Suprapubic skin (tissue), 4 donors: ENCODE data around the gene SEPHS1. TPM values are rescaled to one million over a fixed set of nuclear protein-coding genes. Genes with fewer than 3 reads are reported as not detected.

ENCODE experiments used
- DNase-seq, 2 donors: peaks; one replicate each; pipeline ENCODE4 v3.0.0-alpha.2; 2019; ENCODE audit warnings: low spot score in 2 of 2
- H3K27ac ChIP-seq: fragments of 200-600 bp; sonication (generic); one replicate; pipeline ENCODE4 v1.5.1; 2019
- H3K27me3 ChIP-seq: fragments of 200-600 bp; sonication (generic); one replicate; pipeline ENCODE4 v1.5.1; 2019
- H3K36me3 ChIP-seq: fragments of 200-600 bp; sonication (generic); one replicate; pipeline ENCODE4 v1.5.1; 2019
- H3K4me1 ChIP-seq: fragments of 200-600 bp; sonication (generic); one replicate; pipeline ENCODE4 v1.5.1; 2019
- H3K4me3 ChIP-seq: fragments of 200-600 bp; sonication (generic); one replicate; pipeline ENCODE4 v1.5.1; 2019; ENCODE audit warnings: mild to moderate bottlenecking
- H3K9me3 ChIP-seq: fragments of 200-600 bp; sonication (generic); one replicate; pipeline ENCODE4 v1.5.1; 2019
- CTCF ChIP-seq, 2 donors: fragments of 200-600 bp in 1 of 2; fragments of 450-650 bp in 1 of 2; sonication (generic) in 1 of 2; IDR thresholded peaks; one replicate each; pipeline ENCODE4 v1.5.1; 2016 to 2019; ENCODE audit warnings: antibody characterized with exemption in 2 of 2, mild to moderate bottlenecking in 1 of 2, moderate library complexity in 1 of 2
- EP300 ChIP-seq: sonication (generic); formaldehyde crosslinking; IDR thresholded peaks from one replicate; pipeline ENCODE4 v1.6.1; 2017; ENCODE audit warnings: antibody characterized with exemption
- POLR2A ChIP-seq, 2 donors: fragments of 450-650 bp; IDR thresholded peaks; one replicate each; pipeline ENCODE4 v1.6.1; 2017; ENCODE audit warnings: antibody characterized with exemption in 2 of 2, mild to moderate bottlenecking in 2 of 2, moderate library complexity in 2 of 2
- POLR2AphosphoS5 ChIP-seq, 3 donors: sonication (generic); formaldehyde crosslinking; IDR thresholded peaks; one replicate each; pipeline ENCODE4 v1.6.1; 2017; ENCODE audit warnings: antibody characterized with exemption in 3 of 3
- WGBS: methylation state at CpG from one replicate; pipeline ENCODE4 v1.1.5; 2018; 5-methylcytosine and 5-hydroxymethylcytosine counted together
- total RNA-seq, 4 donors: library from RNA; depleted of rRNA; stranded (reverse); fragments of >200 nt; gene quantifications; one replicate each; pipeline ENCODE4 v1.1.0, GENCODE V29; 2016

SEPHS1 gene
- total RNA-seq, 4 donors from 2014 or later, result 23.1 to 31.6 (median 25.4) TPM

GRCh38 chr10:13308096-13308495 is 40.0 kb downstream of the SEPHS1 start:
- TF ChIP-seq CTCF (IDR thresholded peaks at IDR 0.05) (no peak), EP300 (no peak)
- Histone ChIP-seq H3K4me3 (no peak overlapping the region), H3K4me1 (no peaks in the 10 kb centered on the region), H3K36me3 (no peaks in the 10 kb centered on the region), H3K27ac (no peak overlapping the region), H3K27me3 (no peaks in the 10 kb centered on the region), H3K9me3 (no peaks in the 10 kb centered on the region)
- 75% methylated on average over 6 of the region's 6 CpGs for WGBS
- DNase-seq, result no peak

- DNase-seq, result no peak
- 90% methylated on average over 6 of the region's 6 CpGs for WGBS
- Histone ChIP-seq H3K27ac (no peak overlapping the region), H3K4me3 (no peak overlapping the region), H3K36me3 (no peaks in the 10 kb centered on the region), H3K27me3 (no peaks in the 10 kb centered on the region), H3K4me1 (peaks cover 13% of the 10 kb centered on the region), H3K9me3 (no peaks in the 10 kb centered on the region)
- TF ChIP-seq POLR2A (IDR thresholded peaks at IDR 0.05), result no peak
- no peak for TF ChIP-seq POLR2AphosphoS5 (IDR thresholded peaks at IDR 0.05)
- TF ChIP-seq CTCF (IDR thresholded peaks at IDR 0.05), result no peak
- no peak for TF ChIP-seq EP300
Observed at GRCh38 chr10:13306103-13306502, 42.0 kb downstream of the SEPHS1 start.

GRCh38 chr10:13302821-13303555 is 45.1 kb downstream of the SEPHS1 start:
- WGBS, result 82% methylated on average over 23 of the region's 23 CpGs
- H3K27ac ChIP-seq, result no peak overlapping the region
- no peak for DNase-seq
- H3K27me3 ChIP-seq, result no peaks in the 10 kb centered on the region
- TF ChIP-seq CTCF (IDR thresholded peaks at IDR 0.05) (no peak), POLR2AphosphoS5 (IDR thresholded peaks at IDR 0.05) (no peak), EP300 (no peak), POLR2A (IDR thresholded peaks at IDR 0.05) (no peak)
- no peaks in the 10 kb centered on the region for H3K36me3 ChIP-seq
- H3K4me3 ChIP-seq, result peak overlapping the region; percentile 56
- H3K9me3 ChIP-seq, result no peaks in the 10 kb centered on the region
- H3K4me1 ChIP-seq, result peaks cover 23% of the 10 kb centered on the region

GRCh38 chr10:13299437-13300287 is 48.4 kb downstream of the SEPHS1 start, which contains the start of gene PHYH:
PHYH (minus strand) TSS chr10:13300064; CDS start chr10:13300042, 22 bp downstream.
- peak in 1 of 3 donors; percentile 50 for TF ChIP-seq POLR2AphosphoS5 (IDR thresholded peaks at IDR 0.05)
- no peak for TF ChIP-seq CTCF (IDR thresholded peaks at IDR 0.05)
- TF ChIP-seq POLR2A (IDR thresholded peaks at IDR 0.05), result peak in 1 of 2 donors; percentile 93
- TF ChIP-seq EP300, result no peak
- Histone ChIP-seq H3K27ac (peak within 1 kb of the TSS; percentile 97), H3K4me3 (peak within 1 kb of the TSS; percentile 81), H3K9me3 (no peaks in the 10 kb centered on the region), H3K27me3 (no peaks in the 10 kb centered on the region), H3K4me1 (peaks cover 23% of the 10 kb centered on the region), H3K36me3 (peaks cover 5% of the 10 kb centered on the region)
- WGBS, result 0% methylated on average over 33 of the region's 88 CpGs
- DNase-seq, result peak; percentile 94 to 95
